ENCODE data around the gene CGNL1.
A peak's percentile ranks its signal among the peaks of the same experiment; 100 is the strongest.

CGNL1 gene

GRCh38 chr15:57522148-57522547 lies 145.8 kb downstream of the CGNL1 start:
- H3K4me3 ChIP-seq (replicated peaks; ENCODE audit: low read depth, low read length): no peak overlapping the region
- DNase-seq (ENCODE audit: extremely low read depth, low read depth): no peak
- TF ChIP-seq CTCF (IDR thresholded peaks at IDR 0.05; ENCODE audit: low read depth, low read length, missing control alignments): no peak

GRCh38 chr15:57525581-57525980 lies 149.3 kb downstream of the CGNL1 start:
- H3K4me3 ChIP-seq (replicated peaks; ENCODE audit: low read depth, low read length): no peak overlapping the region
- no peak for DNase-seq (ENCODE audit: extremely low read depth, low read depth)
- TF ChIP-seq CTCF (IDR thresholded peaks at IDR 0.05; ENCODE audit: low read depth, low read length, missing control alignments): no peak

GRCh38 chr15:57526076-57526475 lies 149.8 kb downstream of the CGNL1 start:
- no peak for TF ChIP-seq CTCF (IDR thresholded peaks at IDR 0.05; ENCODE audit: low read depth, low read length, missing control alignments)
- no peak for DNase-seq (ENCODE audit: extremely low read depth, low read depth)
- H3K4me3 ChIP-seq (replicated peaks; ENCODE audit: low read depth, low read length): no peak overlapping the region

- DNase-seq (ENCODE audit: extremely low read depth, low read depth): no peak
- no peak for TF ChIP-seq CTCF (IDR thresholded peaks at IDR 0.05; ENCODE audit: low read depth, low read length, missing control alignments)
- H3K4me3 ChIP-seq (replicated peaks; ENCODE audit: low read depth, low read length): no peak overlapping the region
Measured at GRCh38 chr15:57526615-57527014, 150.3 kb downstream of the CGNL1 start.

GRCh38 chr15:57527382-57528091 lies 151.2 kb downstream of the CGNL1 start:
- H3K4me3 ChIP-seq (replicated peaks; ENCODE audit: low read depth, low read length): no peak overlapping the region
- TF ChIP-seq CTCF (IDR thresholded peaks at IDR 0.05; ENCODE audit: low read depth, low read length, missing control alignments): peak; percentile 48
- DNase-seq (ENCODE audit: extremely low read depth, low read depth): peak; percentile 64

- TF ChIP-seq CTCF (IDR thresholded peaks at IDR 0.05; ENCODE audit: low read depth, low read length, missing control alignments): no peak
- no peak overlapping the region for H3K4me3 ChIP-seq (replicated peaks; ENCODE audit: low read depth, low read length)
- no peak for DNase-seq (ENCODE audit: extremely low read depth, low read depth)
Measured at GRCh38 chr15:57528940-57529565, 152.7 kb downstream of the CGNL1 start.
